Keratinocyte (primary cell): ENCODE measurements around the gene ISG20L2. TPM values are rescaled to one million over a fixed set of nuclear protein-coding genes. Genes with fewer than 3 reads are reported as not detected.

Experiments used
- DNase-seq: peaks from one replicate; pipeline ENCODE4 v3.0.0-alpha.2; 2011; ENCODE audit warnings: low read depth, missing footprints, low spot score
- FAIRE-seq: peaks from 2 replicates; lab custom pipeline; 2011; peaks lifted over from hg19 to GRCh38; lab: Jason Lieb, UNC
- H2AFZ ChIP-seq: 2 replicates; pipeline ENCODE4 v1.6.0; 2012; ENCODE audit warnings: low read length, control low read depth, inconsistent platforms; ENCODE audit not compliant: control insufficient read depth
- H3K27ac ChIP-seq: 2 replicates; pipeline ENCODE4 v1.5.1; 2011; ENCODE audit warnings: low read length; ENCODE audit not compliant: control insufficient read depth, insufficient read depth
- H3K27me3 ChIP-seq: 3 replicates; pipeline ENCODE4 v1.6.0; 2011; ENCODE audit warnings: low read length; ENCODE audit not compliant: control insufficient read depth, insufficient read depth; ENCODE audit errors: extremely low read depth
- H3K36me3 ChIP-seq, 2 experiments: 2 replicates in 1 of 2; 3 replicates in 1 of 2; pipeline ENCODE4 v1.5.1; 2011; ENCODE audit warnings: low read length in 2 of 2, mild to moderate bottlenecking in 1 of 2; ENCODE audit not compliant: control insufficient read depth in 2 of 2, insufficient read depth in 2 of 2; ENCODE audit errors: extremely low read depth in 1 of 2
- H3K4me1 ChIP-seq: 3 replicates; pipeline ENCODE4 v1.5.1; 2011; ENCODE audit warnings: low read length; ENCODE audit not compliant: control insufficient read depth, insufficient read depth; ENCODE audit errors: extremely low read depth
- H3K4me2 ChIP-seq: 3 replicates; pipeline ENCODE4 v1.6.0; 2011; ENCODE audit warnings: low read depth, low read length; ENCODE audit not compliant: control insufficient read depth, insufficient read depth; ENCODE audit errors: extremely low read depth
- H3K4me3 ChIP-seq, 3 experiments: fragments of 200-600 bp in 1 of 3; sonication (generic) in 1 of 3; 2 replicates in 2 of 3; 3 replicates in 1 of 3; pipeline ENCODE4 v1.5.1; 2011 to 2016; ENCODE audit warnings: low read length in 3 of 3, mild to moderate bottlenecking in 3 of 3, control low read depth in 2 of 3, inconsistent platforms in 1 of 3, low read depth in 1 of 3, mixed read lengths in 1 of 3, mixed run types in 1 of 3, moderate library complexity in 1 of 3; ENCODE audit not compliant: control insufficient read depth in 2 of 3, insufficient read depth in 2 of 3; ENCODE audit errors: extremely low read depth in 1 of 3
- H3K79me2 ChIP-seq: 2 replicates; pipeline ENCODE4 v1.6.0; 2012; ENCODE audit warnings: low read length; ENCODE audit not compliant: control insufficient read depth, insufficient read depth
- H3K9ac ChIP-seq: 3 replicates; pipeline ENCODE4 v1.6.0; 2011; ENCODE audit warnings: low read length; ENCODE audit not compliant: control insufficient read depth, insufficient read depth; ENCODE audit errors: extremely low read depth
- H3K9me1 ChIP-seq: 3 replicates; pipeline ENCODE4 v1.6.0; 2011; ENCODE audit warnings: low read length; ENCODE audit not compliant: control insufficient read depth, insufficient read depth; ENCODE audit errors: extremely low read depth
- H3K9me3 ChIP-seq: 2 replicates; pipeline ENCODE4 v1.5.1; 2012; ENCODE audit warnings: low read depth, low read length; ENCODE audit not compliant: control insufficient read depth
- H4K20me1 ChIP-seq: 3 replicates; pipeline ENCODE4 v1.6.0; 2011; ENCODE audit warnings: low read length; ENCODE audit not compliant: control insufficient read depth, insufficient read depth; ENCODE audit errors: extremely low read depth
- CTCF ChIP-seq, 3 experiments: IDR thresholded peaks in 1 of 3; conservative IDR thresholded peaks in 1 of 3; optimal IDR thresholded peaks in 1 of 3; 2 replicates in 2 of 3; 3 replicates in 1 of 3; pipeline versions ENCODE3 to v1.5.1; 2011; ENCODE audit warnings: low read length in 3 of 3, mild to moderate bottlenecking in 3 of 3, moderate library complexity in 2 of 3, control low read depth in 1 of 3, inconsistent platforms in 1 of 3; ENCODE audit not compliant: insufficient read depth in 2 of 3; ENCODE audit errors: extremely low read depth in 1 of 3
- EZH2 ChIP-seq: IDR thresholded peaks from one replicate; pipeline ENCODE4 v1.6.1; 2012; ENCODE audit warnings: inconsistent platforms, mild to moderate bottlenecking, low read length, moderate library complexity
- dilution Hi-C: fragments of 300-500 bp; cut with MboI; formaldehyde crosslinking; loops from one replicate; pipeline ENCODE4 v1.7.0; 2020; ENCODE audit warnings: low sequenced_read_pairs; ENCODE audit not compliant: extremely low pct_ligation_motif_present
- polyA plus RNA-seq, 5 experiments: library from polyadenylated mRNA; depleted of rRNA in 3 of 5; stranded (reverse) in 3 of 5; stranded (forward) in 1 of 5; unstranded in 1 of 5; fragments of >200 nt; gene quantifications; 1 replicate in 1 of 5; 2 replicates in 3 of 5; 3 replicates in 1 of 5; pipeline versions ENCODE4 v1.2.1 to v1.2.3, GENCODE V29; 2011 to 2012; ENCODE audit warnings: missing spikeins in 2 of 5, low read depth in 1 of 5, low replicate concordance in 1 of 5

Gene ISG20L2
- polyA plus RNA-seq, 1 donor (not counting 4 experiments of a cell fraction or from before 2014, with no cell fraction given): 48.6 TPM

- H3K4me1 ChIP-seq: peaks cover 46% of the 10 kb centered on the region
- no peak for TF ChIP-seq EZH2
- no peak for TF ChIP-seq CTCF (optimal IDR thresholded peaks at IDR 0.05 in 1 of 3, IDR thresholded peaks at IDR 0.05 in 1 of 3, conservative IDR thresholded peaks at IDR 0.05 in 1 of 3; ENCODE audit: extremely low read depth in 1 of 3, insufficient read depth in 2 of 3, low read length in 3 of 3)
- no peaks in the 10 kb centered on the region for H3K79me2 ChIP-seq
- H3K4me3 ChIP-seq: no peak overlapping the region
- no peaks in the 10 kb centered on the region for H3K36me3 ChIP-seq
- H3K27me3 ChIP-seq: no peaks in the 10 kb centered on the region
- H3K27ac ChIP-seq: no peak overlapping the region
- no peaks in the 10 kb centered on the region for H4K20me1 ChIP-seq
- no peaks in the 10 kb centered on the region for H3K9me1 ChIP-seq
- no peaks in the 10 kb centered on the region for H3K9me3 ChIP-seq
- H3K4me2 ChIP-seq: peak overlapping the region; percentile 15
- dilution Hi-C loops: no loop called here
- no peak for DNase-seq
- peak overlapping the region; percentile 6 for H2AFZ ChIP-seq
- FAIRE-seq: no peak
- H3K9ac ChIP-seq: peak overlapping the region; percentile 15
These were observed 36.7 kb downstream of the ISG20L2 start for GRCh38 chr1:156691665-156692440.

GRCh38 chr1:156691191-156691590, 37.4 kb downstream of the ISG20L2 start:
- TF ChIP-seq CTCF (optimal IDR thresholded peaks at IDR 0.05 in 1 of 3, IDR thresholded peaks at IDR 0.05 in 1 of 3, conservative IDR thresholded peaks at IDR 0.05 in 1 of 3; ENCODE audit: extremely low read depth in 1 of 3, insufficient read depth in 2 of 3, low read length in 3 of 3) (no peak), EZH2 (no peak)
- H3K9ac ChIP-seq: no peak overlapping the region
- no peak for DNase-seq
- no peaks in the 10 kb centered on the region for H3K9me3 ChIP-seq
- H2AFZ ChIP-seq: no peak overlapping the region
- H3K36me3 ChIP-seq: no peaks in the 10 kb centered on the region
- no peak overlapping the region for H3K4me3 ChIP-seq
- no peaks in the 10 kb centered on the region for H4K20me1 ChIP-seq
- no peaks in the 10 kb centered on the region for H3K27me3 ChIP-seq
- dilution Hi-C loops: no loop called here
- no peaks in the 10 kb centered on the region for H3K79me2 ChIP-seq
- H3K27ac ChIP-seq: no peak overlapping the region
- FAIRE-seq: no peak
- peak overlapping the region; percentile 15 for H3K4me2 ChIP-seq
- H3K4me1 ChIP-seq: peaks cover 46% of the 10 kb centered on the region
- no peaks in the 10 kb centered on the region for H3K9me1 ChIP-seq
